ENCODE data around the gene LRRC36.

LRRC36 gene

DNA sequence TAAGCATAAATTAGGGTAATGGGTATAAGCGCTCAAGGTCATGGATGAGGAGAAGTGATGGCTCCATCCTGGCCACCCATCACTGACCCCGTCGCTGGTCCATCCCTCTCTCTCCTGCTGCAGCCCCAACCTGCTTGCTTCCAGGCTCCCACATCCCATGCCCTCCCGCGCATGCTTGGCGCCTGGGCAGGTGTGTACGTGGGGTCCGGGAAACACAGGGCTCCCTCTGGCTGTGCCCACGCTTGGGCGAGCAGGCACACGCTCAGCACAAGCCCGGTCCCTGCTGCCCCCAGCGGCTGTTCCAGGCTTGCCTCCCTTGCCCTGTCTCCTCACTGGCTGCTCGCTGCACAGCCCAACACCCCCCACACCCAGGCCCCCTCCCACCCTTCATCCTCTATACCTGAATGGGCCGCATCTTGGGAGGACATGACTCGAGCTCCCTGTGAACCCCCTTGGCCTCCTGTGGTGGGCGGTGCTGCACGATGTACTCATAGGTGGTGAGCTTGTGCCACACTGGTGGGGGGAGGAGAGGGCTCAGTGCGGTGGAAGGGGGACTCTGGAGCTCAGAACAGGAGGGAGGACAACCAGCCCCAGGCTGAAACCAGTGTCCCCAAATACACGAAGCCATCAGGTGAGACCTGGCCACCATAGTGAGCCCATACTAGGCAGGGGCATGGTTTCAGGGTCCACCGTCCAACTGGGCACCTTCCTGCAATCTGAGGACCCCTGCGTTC lies 71.4 kb downstream of the LRRC36 start:
- no peak overlapping the region for H3K4me3 ChIP-seq (replicated peaks; ENCODE audit: low read depth, low read length)
- DNase-seq (ENCODE audit: extremely low read depth, low read depth), result no peak
- TF ChIP-seq, protein P1, sequence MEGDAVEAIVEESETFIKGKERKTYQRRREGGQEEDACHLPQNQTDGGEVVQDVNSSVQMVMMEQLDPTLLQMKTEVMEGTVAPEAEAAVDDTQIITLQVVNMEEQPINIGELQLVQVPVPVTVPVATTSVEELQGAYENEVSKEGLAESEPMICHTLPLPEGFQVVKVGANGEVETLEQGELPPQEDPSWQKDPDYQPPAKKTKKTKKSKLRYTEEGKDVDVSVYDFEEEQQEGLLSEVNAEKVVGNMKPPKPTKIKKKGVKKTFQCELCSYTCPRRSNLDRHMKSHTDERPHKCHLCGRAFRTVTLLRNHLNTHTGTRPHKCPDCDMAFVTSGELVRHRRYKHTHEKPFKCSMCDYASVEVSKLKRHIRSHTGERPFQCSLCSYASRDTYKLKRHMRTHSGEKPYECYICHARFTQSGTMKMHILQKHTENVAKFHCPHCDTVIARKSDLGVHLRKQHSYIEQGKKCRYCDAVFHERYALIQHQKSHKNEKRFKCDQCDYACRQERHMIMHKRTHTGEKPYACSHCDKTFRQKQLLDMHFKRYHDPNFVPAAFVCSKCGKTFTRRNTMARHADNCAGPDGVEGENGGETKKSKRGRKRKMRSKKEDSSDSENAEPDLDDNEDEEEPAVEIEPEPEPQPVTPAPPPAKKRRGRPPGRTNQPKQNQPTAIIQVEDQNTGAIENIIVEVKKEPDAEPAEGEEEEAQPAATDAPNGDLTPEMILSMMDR (IDR thresholded peaks at IDR 0.05; ENCODE audit: low read depth, low read length, missing control alignments), result no peak

DNA sequence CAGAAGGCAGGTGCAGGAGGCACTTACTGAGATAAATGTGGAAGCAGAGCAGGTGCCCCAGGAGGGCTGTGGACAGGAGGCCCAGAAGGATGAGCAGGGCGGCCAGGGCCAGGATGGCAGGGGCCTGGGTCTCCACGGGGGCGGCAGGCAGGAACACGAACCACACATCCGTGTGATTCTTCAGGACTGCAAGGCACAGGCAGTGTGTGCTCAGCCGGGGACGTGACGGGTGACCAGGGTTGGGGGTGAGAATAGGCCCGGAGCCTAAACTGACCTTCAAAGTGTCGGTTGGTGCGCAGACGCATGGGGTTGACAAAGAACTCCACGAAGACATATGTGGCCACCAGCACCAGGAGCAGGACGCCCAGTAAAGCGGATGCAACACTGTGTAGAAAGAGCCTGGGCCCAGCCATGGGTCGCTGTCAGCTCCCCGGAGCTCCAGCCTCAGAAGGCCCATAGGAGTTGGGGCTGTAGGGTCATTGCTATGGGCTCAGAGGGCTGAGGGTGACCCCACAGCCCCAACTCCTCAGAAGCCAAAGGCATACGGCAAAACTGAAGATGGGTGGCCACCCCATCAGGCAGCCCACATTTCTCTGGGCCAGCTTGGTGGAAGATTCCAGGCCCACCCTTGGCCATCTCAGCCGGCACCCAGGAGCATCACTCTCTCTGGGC lies 72.1 kb downstream of the LRRC36 start:
- no peak overlapping the region for H3K4me3 ChIP-seq (replicated peaks; ENCODE audit: low read depth, low read length)
- TF ChIP-seq, protein P1 (IDR thresholded peaks at IDR 0.05; ENCODE audit: low read depth, low read length, missing control alignments), result no peak
- no peak for DNase-seq (ENCODE audit: extremely low read depth, low read depth)

DNA sequence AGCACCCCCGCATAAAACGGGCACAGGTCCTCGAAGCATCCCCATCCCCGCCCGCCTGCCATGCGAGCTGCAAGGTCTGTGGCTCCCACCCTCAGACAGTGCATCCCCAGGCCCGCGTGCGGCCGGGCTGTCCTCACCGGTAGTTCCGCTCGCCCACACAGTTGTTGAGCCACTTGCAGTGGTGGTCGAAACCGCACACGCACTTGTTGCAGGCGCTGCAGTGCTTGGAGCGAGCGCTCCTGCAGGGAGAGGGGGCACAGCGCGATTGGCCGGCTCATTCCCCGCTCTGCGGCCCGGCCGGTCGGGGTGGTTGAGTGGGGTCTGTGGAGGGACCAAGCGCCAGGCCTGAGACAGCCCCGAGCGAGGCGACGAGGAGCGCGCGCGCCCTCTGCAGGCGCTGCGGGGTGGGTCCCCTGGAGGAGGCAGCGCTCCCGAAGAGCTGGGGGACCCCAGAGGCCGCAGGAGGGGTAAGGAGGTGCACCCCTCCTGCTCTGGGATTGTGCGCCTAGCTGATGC lies 72.7 kb downstream of the LRRC36 start:
- DNase-seq (ENCODE audit: extremely low read depth, low read depth), result no peak
- TF ChIP-seq, protein P1 (IDR thresholded peaks at IDR 0.05; ENCODE audit: low read depth, low read length, missing control alignments), result peak; percentile 67
- H3K4me3 ChIP-seq (replicated peaks; ENCODE audit: low read depth, low read length), result no peak overlapping the region

DNA sequence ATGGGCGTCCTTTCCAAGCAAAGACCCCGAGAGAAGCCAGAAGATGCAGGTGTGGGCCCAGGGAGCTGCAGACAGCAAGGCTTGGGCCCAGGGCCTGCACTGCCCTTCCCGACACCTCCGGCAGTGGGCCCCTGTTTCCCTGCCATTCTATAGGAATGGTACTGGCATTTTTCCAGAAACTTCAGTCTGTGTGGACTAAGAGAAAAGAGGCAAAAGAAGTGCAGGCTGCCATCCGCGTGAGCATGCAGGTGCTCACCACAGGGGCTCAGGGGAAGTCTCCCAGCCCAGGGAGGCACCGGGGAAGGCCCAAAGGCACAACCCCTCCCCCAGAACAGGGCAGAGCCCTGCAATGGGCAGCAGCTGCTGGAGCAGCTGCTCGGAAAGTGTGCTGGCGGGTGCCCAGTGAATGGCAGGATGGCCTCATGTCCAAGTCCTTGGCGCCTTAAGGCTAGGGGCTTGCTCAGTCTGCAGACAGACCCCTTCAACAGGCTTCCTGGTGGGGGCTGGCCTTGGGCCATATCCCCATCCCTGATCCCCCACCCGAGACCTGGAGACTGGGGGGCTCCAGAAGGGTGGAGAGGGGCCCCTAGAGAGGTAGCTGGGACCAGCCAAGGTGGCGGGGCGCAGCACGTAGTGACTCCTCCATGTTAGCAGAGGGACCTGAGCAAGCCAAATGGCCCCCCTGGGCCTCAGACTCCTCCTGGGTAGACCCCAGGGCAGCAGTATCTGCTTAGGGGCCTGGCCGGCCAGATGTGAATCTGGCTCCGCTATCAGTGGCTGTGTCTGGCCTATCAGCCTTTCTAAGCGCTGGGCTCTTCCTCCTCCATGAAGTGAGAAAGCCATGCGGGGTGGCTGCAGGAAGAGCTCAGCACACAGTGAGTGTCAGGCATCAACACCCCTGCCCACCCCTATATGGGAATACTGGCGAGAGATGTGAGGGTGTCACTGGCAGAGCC lies 73.4 kb downstream of the LRRC36 start:
- no peak for DNase-seq (ENCODE audit: extremely low read depth, low read depth)
- TF ChIP-seq, protein P1 (IDR thresholded peaks at IDR 0.05; ENCODE audit: low read depth, low read length, missing control alignments), result no peak

DNA sequence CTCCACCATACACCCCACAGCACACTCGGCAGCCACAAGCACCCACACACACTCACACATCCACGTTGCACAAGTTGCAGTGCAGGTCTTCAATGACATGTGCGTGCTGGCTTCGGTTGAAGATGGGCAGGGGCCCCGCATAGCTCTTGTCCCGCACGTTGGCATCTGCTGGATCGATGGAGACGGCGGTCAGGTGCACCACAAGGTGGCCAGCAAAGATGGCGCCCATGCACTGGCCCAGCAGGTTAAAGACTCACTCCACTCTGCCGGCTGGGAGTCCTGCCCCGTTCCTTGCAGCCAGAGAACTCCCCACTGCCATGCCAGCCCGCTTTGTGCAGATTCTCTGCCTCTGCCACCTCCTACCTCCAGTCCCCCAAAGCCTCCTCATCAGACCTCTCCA lies 74.3 kb downstream of the LRRC36 start:
- no peak overlapping the region for H3K4me3 ChIP-seq (replicated peaks; ENCODE audit: low read depth, low read length)
- no peak for DNase-seq (ENCODE audit: extremely low read depth, low read depth)
- TF ChIP-seq, protein P1 (IDR thresholded peaks at IDR 0.05; ENCODE audit: low read depth, low read length, missing control alignments), result no peak

More for the DNA sequence above, 73.4 kb downstream of the LRRC36 start:
- no peak overlapping the region for H3K4me3 ChIP-seq (replicated peaks; ENCODE audit: low read depth, low read length)

DNA sequence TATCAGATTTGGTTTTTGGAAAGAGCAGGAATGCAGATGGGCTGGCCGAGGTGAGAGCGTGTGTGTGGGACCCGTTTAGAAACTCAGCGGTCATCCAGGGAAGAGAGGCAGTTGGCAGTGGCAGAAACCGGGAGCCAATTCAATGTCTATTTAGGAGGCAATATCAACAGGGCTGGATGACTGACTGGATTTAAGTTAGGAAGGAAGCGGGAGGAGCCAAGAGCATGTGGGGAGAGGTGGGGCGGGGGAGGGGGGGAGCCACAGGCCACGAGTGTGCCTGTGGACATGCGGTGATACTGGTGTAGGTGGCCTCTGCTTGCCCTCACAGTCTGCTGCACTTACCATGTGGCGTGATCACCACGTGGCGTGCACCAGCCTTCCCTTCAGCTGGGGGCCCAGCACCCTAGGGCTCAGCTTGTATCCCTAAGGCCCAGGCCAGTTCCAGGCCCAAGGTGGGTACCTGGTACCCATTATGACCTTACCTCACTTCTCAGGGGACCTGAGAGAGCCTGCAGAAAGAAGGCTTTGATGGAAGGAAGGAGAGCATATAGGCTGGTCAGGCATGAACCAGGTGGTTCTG lies 77.5 kb downstream of the LRRC36 start:
- TF ChIP-seq, protein P1 (IDR thresholded peaks at IDR 0.05; ENCODE audit: low read depth, low read length, missing control alignments), result no peak
- no peak for DNase-seq (ENCODE audit: extremely low read depth, low read depth)
- H3K4me3 ChIP-seq (replicated peaks; ENCODE audit: low read depth, low read length), result no peak overlapping the region

Data from HFF-Myc (cell line).